SKM-1 (cell line): Measurements from ENCODE around the gene CAMKMT.

Experiments used
- DNase-seq: peaks from one replicate; lab custom pipeline; 2025; ENCODE audit not compliant: unreplicated experiment; lab: John Stamatoyannopoulos, UW

The CAMKMT gene

DNA sequence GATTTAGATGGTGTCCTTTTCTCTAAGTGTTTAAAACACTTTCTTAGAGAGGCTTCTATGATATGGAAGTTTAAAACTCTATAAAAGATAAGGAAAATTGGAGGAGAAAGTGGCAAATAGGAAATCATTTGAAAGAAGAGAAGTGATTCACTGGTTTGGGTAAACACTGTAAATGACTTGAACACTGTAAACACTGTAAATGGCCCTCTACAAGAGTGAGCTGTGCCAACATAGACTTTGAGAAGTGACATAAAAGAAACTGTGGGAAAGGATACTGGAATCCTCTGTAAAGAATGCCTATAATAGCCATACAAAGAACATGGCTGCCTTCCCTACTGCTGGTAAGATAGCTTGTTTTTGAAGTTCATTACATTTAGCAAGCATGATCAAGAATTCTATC lies 368.8 kb downstream of the CAMKMT start:
- DNase-seq = no peak

GRCh38 chr2:44731505-44731904 lies 369.8 kb downstream of the CAMKMT start:
- DNase-seq = no peak

DNA sequence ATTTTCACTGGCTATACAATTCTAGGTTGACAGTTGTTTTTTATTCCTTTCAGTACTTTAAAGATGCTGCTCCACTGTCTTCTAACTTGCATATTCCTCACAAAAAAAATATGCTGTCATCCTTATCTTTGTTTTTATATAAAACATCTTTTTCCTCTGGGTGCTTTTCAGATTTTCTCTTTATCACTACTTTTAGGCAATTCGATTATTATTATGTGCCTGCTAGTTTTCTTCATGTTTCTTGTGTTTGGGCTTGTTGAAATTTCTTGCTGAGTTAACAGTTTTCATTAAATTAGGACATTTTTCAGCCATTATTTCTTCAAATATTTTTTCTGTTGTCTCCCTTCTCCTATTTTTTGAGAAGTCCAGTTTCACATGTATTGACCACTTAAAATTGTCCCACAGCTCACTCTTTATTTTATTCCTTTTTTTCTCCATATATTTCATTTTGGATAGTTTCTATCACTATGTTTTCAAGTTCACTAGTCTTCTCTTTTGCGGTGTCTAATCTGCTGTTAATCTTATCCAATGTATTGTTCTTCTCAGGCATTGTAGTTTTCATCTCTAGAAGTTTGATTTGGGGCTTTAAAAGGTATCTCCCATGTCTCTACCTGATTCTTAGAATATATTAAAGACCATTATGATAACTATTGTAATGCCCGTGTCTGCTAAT lies 374.7 kb downstream of the CAMKMT start:
- no peak for DNase-seq

DNA sequence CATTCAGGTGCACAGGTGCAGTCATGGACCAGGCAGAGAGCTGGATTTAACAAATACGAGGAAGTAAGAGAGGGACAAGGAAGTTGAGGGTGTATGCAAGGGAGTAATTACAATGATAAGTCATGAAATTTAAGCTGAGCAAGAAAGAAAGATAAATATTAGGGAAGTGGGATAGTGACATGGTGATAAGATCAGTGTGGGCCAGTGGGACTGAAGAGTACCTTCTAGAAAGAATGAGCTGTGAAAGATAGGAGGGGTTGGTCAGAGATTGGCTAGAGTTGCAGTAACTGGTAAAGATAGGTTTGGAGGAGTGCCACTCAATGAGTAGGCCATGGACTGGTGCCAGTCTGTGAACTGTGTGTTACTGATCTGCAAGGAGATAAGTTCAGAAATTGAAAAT lies 378.9 kb downstream of the CAMKMT start:
- DNase-seq = no peak

GRCh38 chr2:44741507-44741906 lies 379.8 kb downstream of the CAMKMT start:
- no peak for DNase-seq

DNA sequence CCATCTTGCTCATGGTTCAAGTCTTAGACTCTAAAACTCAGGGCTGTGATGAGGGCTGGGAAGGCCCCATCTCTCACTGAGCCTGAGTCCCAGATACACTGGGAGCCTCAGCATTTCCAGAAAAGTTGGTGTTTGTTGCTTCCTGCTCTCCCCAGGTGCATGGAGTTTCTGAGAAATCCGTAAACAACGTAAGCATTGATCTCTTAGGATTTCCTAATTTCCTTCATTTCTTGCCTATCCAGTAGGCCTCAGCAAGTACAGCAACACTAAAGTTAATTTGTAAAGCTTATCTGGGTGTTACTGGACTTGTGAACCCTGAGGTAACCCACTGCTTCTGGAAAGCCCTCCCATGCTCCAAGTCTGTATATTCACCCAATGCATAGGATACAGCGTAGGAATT lies 380.3 kb downstream of the CAMKMT start:
- DNase-seq = no peak

DNA sequence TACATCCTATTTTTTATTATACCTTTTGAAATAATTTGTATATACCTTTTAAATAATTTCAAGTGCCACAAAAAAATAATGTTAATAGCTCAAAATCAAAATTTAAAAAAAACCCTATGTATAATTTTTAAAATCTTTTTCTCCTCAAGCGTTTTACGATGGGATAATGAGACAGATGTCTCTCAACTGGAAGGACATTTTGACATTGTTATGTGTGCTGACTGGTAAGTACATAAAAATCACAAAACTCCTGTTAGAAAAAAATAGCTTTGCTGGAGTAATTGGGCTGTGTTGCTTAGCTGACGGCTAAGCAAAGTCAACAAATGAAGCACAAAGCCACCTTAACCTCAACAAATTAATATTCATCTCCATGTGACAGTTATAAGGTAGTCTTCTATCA lies 381.7 kb downstream of the CAMKMT start:
- no peak for DNase-seq

DNA sequence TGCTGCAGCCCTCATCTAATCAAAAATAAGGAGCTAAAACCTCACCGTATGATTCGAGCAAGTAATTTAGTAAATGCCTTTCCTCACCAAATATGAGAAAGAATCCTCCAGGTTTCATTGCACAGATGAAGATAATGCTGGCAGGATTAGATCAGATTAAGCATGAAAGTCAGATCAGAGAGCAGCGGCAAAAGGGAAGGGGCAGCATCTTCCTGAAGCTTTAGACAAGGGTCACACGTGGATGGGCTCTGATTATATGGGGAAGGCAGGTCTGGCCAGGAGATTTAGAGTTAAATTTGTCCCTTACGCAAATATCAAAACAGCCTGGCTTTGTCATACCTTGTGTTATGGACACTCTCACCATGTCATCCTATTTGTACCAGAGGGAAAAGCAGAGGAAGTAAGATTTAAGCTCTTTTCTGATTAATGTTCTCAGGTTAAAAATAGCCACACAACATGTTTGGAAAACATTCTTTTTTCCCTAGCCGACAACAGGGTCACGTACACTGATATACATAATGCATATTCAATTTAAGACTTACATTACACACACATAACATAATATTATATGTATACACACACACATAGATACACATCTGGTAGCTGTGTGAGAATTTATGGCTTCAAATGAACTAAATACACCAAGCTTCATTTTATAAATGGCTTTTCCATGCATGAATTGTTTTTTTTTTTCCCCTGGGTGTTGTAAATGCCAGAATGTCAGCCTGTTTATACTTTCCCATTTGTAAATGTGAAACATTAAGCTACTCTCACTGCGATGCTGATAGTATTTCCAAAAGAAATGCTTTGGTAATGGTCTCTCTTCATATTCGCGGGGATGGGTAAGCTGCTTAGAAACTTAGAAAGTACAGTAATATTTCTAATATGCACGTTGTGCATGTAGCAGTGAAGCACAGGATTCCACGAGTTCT lies 383.5 kb downstream of the CAMKMT start:
- DNase-seq = no peak

DNA sequence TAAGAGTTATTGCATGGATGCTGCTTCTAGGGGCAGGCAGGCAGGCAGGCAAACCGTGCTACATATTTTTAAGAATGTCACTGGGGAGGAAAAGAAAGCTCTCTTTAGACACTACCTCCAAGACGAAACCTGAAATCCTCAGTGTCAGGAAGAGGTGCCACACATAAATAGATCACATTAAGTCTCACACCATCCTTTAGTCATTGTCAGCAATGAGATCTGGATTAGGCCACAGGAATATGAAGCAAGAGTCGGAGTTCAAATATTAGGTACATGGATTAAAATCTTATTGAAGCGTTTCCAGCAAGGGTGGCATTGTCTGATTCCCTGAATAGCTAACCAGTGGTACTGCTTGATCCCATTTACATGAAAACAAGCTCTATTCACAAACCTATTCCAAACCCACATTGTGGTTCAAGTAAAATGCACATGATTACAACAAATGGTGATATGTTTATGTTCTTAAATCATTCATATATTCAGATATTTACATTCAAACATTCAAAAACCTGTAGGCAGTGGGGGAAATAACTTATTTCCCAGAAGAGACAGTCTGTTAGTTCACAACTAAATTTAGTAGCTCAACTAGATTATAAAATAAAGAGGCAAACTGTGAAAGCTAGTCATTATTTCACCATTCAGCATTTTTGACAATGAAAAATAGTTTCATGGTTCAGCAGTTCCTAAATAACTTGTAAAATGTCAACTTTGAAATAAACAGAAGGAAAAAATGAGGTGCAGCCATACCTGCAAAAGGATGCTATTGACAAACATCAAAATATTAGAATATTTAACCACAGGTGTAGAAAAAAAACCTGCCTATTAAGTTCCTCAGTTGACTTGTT lies 384.4 kb downstream of the CAMKMT start:
- no peak for DNase-seq

- DNase-seq = no peak
Observed at GRCh38 chr2:44746856-44747615, 385.3 kb downstream of the CAMKMT start.

GRCh38 chr2:44747794-44748193 lies 386.0 kb downstream of the CAMKMT start:
- no peak for DNase-seq

GRCh38 chr2:44751754-44752479 lies 390.2 kb downstream of the CAMKMT start:
- DNase-seq = no peak

DNA sequence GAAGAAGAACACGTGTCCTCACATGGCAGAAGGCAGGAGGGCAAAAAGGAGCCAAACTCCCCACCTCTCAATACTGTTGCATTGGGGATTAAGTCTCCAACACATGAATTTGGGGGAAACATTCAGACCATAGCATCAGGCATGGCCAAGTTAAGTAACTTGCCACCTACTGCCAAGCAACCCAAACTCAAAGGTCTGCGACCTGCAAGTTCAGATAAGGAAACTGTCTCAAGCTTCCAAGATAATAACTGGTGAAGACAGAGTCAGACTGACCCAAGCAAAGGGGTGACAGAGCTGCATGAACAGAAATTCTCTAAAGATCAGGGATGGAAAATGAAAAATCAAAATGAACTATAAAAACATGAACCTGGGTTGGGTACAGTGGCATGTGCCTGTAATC lies 391.0 kb downstream of the CAMKMT start:
- no peak for DNase-seq

GRCh38 chr2:44753552-44754285 lies 392.0 kb downstream of the CAMKMT start:
- DNase-seq = no peak

- no peak for DNase-seq
Observed at GRCh38 chr2:44758591-44758990, 396.8 kb downstream of the CAMKMT start.

GRCh38 chr2:44759823-44760222 lies 398.1 kb downstream of the CAMKMT start:
- no peak for DNase-seq

GRCh38 chr2:44763275-44763782 lies 401.6 kb downstream of the CAMKMT start:
- DNase-seq = no peak

DNA sequence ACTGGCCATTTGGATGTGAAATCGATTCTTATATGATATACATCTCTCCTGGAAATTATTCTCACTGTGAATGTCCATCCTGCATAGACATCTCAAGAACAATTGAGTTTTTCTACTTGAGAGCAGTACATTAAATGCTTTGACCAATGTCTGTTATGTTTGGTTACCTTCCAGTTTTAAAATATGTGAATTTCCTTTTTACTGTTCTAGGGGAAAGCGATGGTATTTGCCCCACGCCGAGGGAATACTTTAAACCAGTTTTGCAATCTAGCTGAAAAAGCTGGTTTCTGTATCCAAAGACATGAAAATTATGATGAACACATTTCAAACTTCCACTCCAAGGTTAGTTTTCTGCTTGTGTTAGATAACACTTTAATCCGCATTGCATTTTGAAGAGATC lies 404.5 kb downstream of the CAMKMT start:
- DNase-seq = no peak

DNA sequence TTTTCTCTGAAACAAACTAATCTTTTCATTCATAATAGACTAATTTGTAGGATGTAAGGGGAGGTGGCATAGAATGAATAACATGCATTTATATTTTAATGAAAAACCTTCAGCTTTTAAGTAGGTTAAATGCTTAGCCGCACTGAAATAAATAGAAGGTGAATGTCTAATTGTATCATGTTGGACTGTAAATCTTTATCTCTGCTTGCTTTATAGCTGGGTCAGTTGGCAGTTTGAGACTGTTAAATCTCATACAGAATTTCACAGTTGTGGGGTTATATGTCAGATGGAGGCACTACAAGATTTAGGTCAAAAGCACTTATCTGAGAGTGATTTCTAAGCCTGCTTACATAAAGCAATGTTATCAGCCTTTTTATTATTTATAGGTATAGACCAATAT lies 405.0 kb downstream of the CAMKMT start:
- DNase-seq = no peak
